Measurements from ENCODE around the gene MEGF11. TPM values are rescaled to one million over a fixed set of nuclear protein-coding genes. Genes with fewer than 3 reads are reported as not detected.

The MEGF11 gene
- polyA plus RNA-seq, 2 of the 4 experiments (the other 2 are of a cell fraction): 0.25 to 0.31 TPM

GRCh38 chr15:65884511-65884910 lies 369.0 kb downstream of the MEGF11 start:
- Histone ChIP-seq H3K27ac (no peak overlapping the region), H3K9me3 (no peaks in the 10 kb centered on the region), H3K4me2 (no peak overlapping the region), H3K4me1 (no peaks in the 10 kb centered on the region), H3K4me3 (no peak overlapping the region)
- no peak for TF ChIP-seq USF2 (IDR thresholded peaks at IDR 0.05)
- TF ChIP-seq NR3C1 (IDR thresholded peaks at IDR 0.05): no peak
- ChIA-PET CTCF (no interaction called here), POLR2A (no interaction called here)
- FAIRE-seq: no peak
- ATAC-seq: no peak
- DNase-seq (ENCODE audit: low read depth in 1 of 2, low spot score in 1 of 2): no peak

- whole genome bisulfite sequencing (ENCODE audit: missing lambda C conversion rate): 97% methylated on average over 6 of the region's 6 CpGs
- ATAC-seq: no peak
- no peaks in the 10 kb centered on the region for H3K9me3 ChIP-seq
- no peak overlapping the region for H3K4me3 ChIP-seq
- ChIA-PET POLR2A (no interaction called here), CTCF (interaction anchor here (0.6 kb wide), 1 partner anchor 699 kb away, joined by 3 read pairs; no protein-coding TSS in a partner anchor)
- no peak for TF ChIP-seq HOXB5 (CRISPR knock-in tag; IDR thresholded peaks at IDR 0.05)
- no peak for TF ChIP-seq EP300 (IDR thresholded peaks at IDR 0.05)
- no peak for TF ChIP-seq CTCF (IDR thresholded peaks at IDR 0.05)
- TF ChIP-seq ZNF302 (CRISPR knock-in tag; IDR thresholded peaks at IDR 0.05): no peak
- TF ChIP-seq JUN (IDR thresholded peaks at IDR 0.05): no peak
- no peak for TF ChIP-seq HOXA7 (CRISPR knock-in tag; IDR thresholded peaks at IDR 0.05)
- no peak for TF ChIP-seq KDM5A (IDR thresholded peaks at IDR 0.05)
- no peak for TF ChIP-seq ZC3H11A (IDR thresholded peaks at IDR 0.05)
- TF ChIP-seq NFE2L2 (conservative IDR thresholded peaks at IDR 0.05; ENCODE audit: low read length): no peak
- no peak for TF ChIP-seq E2F6 (IDR thresholded peaks at IDR 0.05; ENCODE audit: borderline replicate concordance, low read depth)
- no peak for TF ChIP-seq CEBPB (IDR thresholded peaks at IDR 0.05)
- no peak for TF ChIP-seq GATA3 (IDR thresholded peaks at IDR 0.05; ENCODE audit: borderline replicate concordance)
- no peak for TF ChIP-seq ELK1 (IDR thresholded peaks at IDR 0.05; ENCODE audit: low read depth, low read length)
- TF ChIP-seq MYC (IDR thresholded peaks at IDR 0.05; ENCODE audit: borderline replicate concordance, low read length): no peak
- TF ChIP-seq ZSCAN20 (CRISPR knock-in tag; IDR thresholded peaks at IDR 0.05): no peak
- H3K4me1 ChIP-seq: no peaks in the 10 kb centered on the region
- no peak overlapping the region for H3K27ac ChIP-seq
- FAIRE-seq: no peak
- DNase-seq (ENCODE audit: low read depth in 1 of 2, low spot score in 1 of 2): no peak
- no peak overlapping the region for H3K4me2 ChIP-seq
Observed at GRCh38 chr15:65883571-65883970, 370.0 kb downstream of the MEGF11 start.

- H3K4me2 ChIP-seq: no peak overlapping the region
- DNase-seq (ENCODE audit: low read depth in 1 of 2, low spot score in 1 of 2): no peak
- ChIA-PET CTCF (interaction anchor here (0.7 to 1.8 kb wide), 3 partner anchors 12 to 297 kb away, joined by 3 to 6 read pairs (median 3); partner anchors contain the start of gene RAB11A), POLR2A (interaction anchor here (0.6 to 2.0 kb wide), 2 partner anchors 12 to 271 kb away, joined by 3 to 9 read pairs; partner anchors contain the start of gene RAB11A)
- no peaks in the 10 kb centered on the region for H3K9me3 ChIP-seq
- FAIRE-seq: no peak
- ATAC-seq: no peak
- WGBS (ENCODE audit: missing lambda C conversion rate): 92% methylated on average over 3 of the region's 3 CpGs
- H3K4me3 ChIP-seq: no peak overlapping the region
- no peaks in the 10 kb centered on the region for H3K4me1 ChIP-seq
- TF ChIP-seq RAD21 (conservative IDR thresholded peaks at IDR 0.05 in 1 of 2, IDR thresholded peaks at IDR 0.05 in 1 of 2): no peak
- TF ChIP-seq PBX3 (IDR thresholded peaks at IDR 0.05): no peak
- no peak for TF ChIP-seq BHLHE40 (IDR thresholded peaks at IDR 0.05; ENCODE audit: low read depth, low read length)
- no peak for TF ChIP-seq JUN (IDR thresholded peaks at IDR 0.05)
- no peak for TF ChIP-seq ESRRA (IDR thresholded peaks at IDR 0.05; ENCODE audit: borderline replicate concordance, low read length)
- no peak overlapping the region for H3K27ac ChIP-seq
Observed at GRCh38 chr15:65881766-65882434, 371.6 kb downstream of the MEGF11 start.
